Measurements from ENCODE around the gene TRIM6. TPM values are rescaled to one million over a fixed set of nuclear protein-coding genes. Genes with fewer than 3 reads are reported as not detected.

TRIM6 gene
- total RNA-seq, 2 experiments from 2014 or later: not detected

DNA sequence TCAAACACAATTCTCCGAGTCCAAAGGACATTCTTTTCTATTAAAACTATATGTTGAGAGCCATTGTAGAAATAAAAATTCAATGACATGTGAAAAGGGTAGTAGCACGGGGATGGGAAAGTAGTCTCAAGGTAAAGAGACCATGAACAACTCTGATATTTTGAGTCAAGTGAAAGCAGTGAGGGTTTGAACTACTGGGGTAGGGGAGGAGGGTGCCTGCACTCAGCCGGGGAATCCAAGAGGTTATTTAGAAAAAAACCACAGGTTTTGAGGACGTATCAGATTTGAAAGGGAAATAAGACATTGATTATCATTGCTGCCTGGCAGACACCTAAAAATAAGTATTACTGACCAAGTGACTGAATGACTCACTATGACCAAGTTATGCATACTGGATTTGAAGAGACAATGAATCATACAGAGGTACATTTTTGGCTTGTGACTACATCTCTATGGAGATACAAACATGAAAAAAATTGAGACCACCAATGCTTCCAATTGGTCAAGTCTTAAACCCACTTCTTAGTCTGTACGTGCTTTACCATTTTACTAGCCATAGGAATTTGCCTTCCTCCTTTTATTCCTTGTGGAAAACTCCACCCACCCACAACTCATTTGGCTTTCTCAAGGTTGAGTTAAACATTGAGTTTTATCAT lies 45.9 kb upstream of the TRIM6 start:
- ATAC-seq (ENCODE audit: poor library complexity): no peak
- Histone ChIP-seq H3K4me1 (ENCODE audit: insufficient read depth, low read length) (no peaks in the 10 kb centered on the region), H3K9me3 (ENCODE audit: control insufficient read depth in 1 of 2, insufficient read depth in 1 of 2, low read length in 2 of 2) (no peaks in the 10 kb centered on the region), H3K27me3 (ENCODE audit: control insufficient read depth in 1 of 2, insufficient read depth in 2 of 2, low read length in 2 of 2) (no peaks in the 10 kb centered on the region), H3K27ac (ENCODE audit: low read depth in 1 of 2, low read length in 2 of 2) (no peak overlapping the region), H3K4me3 (ENCODE audit: low read length) (no peak overlapping the region), H3K36me3 (ENCODE audit: insufficient read depth, low read length) (no peaks in the 10 kb centered on the region)
- Mint-ChIP-seq H3K4me1 (ENCODE audit: low read depth) (no peaks in the 10 kb centered on the region), H3K27ac (no peak overlapping the region), H3K27me3 (no peaks in the 10 kb centered on the region), H3K4me3 (no peak overlapping the region), H3K36me3 (ENCODE audit: low read depth) (no peaks in the 10 kb centered on the region), H3K9me3 (no peaks in the 10 kb centered on the region)
- TF ChIP-seq, protein P1, sequence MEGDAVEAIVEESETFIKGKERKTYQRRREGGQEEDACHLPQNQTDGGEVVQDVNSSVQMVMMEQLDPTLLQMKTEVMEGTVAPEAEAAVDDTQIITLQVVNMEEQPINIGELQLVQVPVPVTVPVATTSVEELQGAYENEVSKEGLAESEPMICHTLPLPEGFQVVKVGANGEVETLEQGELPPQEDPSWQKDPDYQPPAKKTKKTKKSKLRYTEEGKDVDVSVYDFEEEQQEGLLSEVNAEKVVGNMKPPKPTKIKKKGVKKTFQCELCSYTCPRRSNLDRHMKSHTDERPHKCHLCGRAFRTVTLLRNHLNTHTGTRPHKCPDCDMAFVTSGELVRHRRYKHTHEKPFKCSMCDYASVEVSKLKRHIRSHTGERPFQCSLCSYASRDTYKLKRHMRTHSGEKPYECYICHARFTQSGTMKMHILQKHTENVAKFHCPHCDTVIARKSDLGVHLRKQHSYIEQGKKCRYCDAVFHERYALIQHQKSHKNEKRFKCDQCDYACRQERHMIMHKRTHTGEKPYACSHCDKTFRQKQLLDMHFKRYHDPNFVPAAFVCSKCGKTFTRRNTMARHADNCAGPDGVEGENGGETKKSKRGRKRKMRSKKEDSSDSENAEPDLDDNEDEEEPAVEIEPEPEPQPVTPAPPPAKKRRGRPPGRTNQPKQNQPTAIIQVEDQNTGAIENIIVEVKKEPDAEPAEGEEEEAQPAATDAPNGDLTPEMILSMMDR (IDR thresholded peaks at IDR 0.05): no peak
- POLR2A ChIA-PET: no interaction called here
- intact Hi-C loops (cut with DNase I, micrococcal nuclease): no loop called here
- no peak for DNase-seq
- CTCF ChIA-PET: no interaction called here

DNA sequence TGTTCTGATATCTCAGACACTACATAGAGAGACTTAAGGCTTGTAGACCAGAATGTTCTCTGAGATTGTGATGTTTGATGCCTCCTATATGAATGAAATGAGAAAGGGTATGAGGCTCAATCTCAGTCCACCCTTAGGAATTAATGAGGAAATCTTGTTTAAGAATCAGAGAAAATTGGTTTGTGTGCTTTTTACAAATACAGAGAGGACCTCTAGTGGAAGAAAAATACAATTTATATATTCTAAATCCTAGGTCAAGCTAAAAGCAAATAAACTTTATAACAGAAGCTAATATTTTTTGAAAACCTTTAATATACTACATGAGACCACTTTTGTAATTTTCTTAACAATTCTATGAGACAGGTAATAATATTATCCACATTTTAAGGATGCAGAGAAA lies 43.1 kb upstream of the TRIM6 start:
- H3K36me3 Mint-ChIP-seq (ENCODE audit: low read depth): no peaks in the 10 kb centered on the region
- TF ChIP-seq, protein P1 (IDR thresholded peaks at IDR 0.05): no peak
- Histone ChIP-seq H3K27me3 (ENCODE audit: control insufficient read depth in 1 of 2, insufficient read depth in 2 of 2, low read length in 2 of 2) (no peaks in the 10 kb centered on the region), H3K36me3 (ENCODE audit: insufficient read depth, low read length) (no peaks in the 10 kb centered on the region), H3K4me3 (ENCODE audit: low read length) (no peak overlapping the region), H3K9me3 (ENCODE audit: control insufficient read depth in 1 of 2, insufficient read depth in 1 of 2, low read length in 2 of 2) (no peaks in the 10 kb centered on the region), H3K4me1 (ENCODE audit: insufficient read depth, low read length) (no peaks in the 10 kb centered on the region), H3K27ac (ENCODE audit: low read depth in 1 of 2, low read length in 2 of 2) (no peak overlapping the region)
- ChIA-PET POLR2A (no interaction called here), CTCF (no interaction called here)
- H3K4me3 Mint-ChIP-seq: no peak overlapping the region
- H3K27me3 Mint-ChIP-seq: no peaks in the 10 kb centered on the region
- no peak overlapping the region for H3K27ac Mint-ChIP-seq
- no peak for ATAC-seq (ENCODE audit: poor library complexity)
- H3K4me1 Mint-ChIP-seq (ENCODE audit: low read depth): no peaks in the 10 kb centered on the region
- H3K9me3 Mint-ChIP-seq: no peaks in the 10 kb centered on the region
- no peak for DNase-seq
- intact Hi-C loops (cut with DNase I, micrococcal nuclease): no loop called here

DNA sequence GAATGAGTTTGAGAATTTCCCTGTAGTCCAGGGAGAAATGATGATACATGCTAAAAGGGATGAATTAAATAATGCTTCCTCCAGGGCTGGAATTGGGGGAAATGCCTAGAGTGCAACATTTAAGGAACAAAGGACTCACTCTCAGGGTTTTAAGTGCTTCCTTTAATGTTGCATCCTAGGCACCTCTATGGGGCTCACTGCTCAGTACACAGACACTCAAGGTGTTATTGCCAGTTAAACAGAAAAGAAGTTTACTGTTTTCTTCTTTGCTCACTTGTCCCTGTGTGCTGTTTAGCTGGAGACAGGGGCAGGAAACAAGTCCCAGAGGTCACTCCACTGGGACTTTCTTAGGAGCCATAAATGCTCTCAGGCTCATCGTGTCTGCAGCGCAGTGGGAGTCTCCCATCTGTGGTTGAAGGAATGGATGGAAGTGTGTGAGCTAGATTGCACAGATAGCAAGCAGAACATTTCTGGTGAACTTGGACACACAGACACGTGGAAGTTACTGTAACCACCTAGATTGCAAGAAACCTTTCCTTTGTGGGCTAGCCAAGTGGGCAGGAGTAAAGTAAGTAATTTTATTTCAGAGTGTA lies 39.7 kb upstream of the TRIM6 start:
- Mint-ChIP-seq H3K27me3 (no peaks in the 10 kb centered on the region), H3K27ac (no peak overlapping the region), H3K4me3 (no peak overlapping the region), H3K4me1 (ENCODE audit: low read depth) (no peaks in the 10 kb centered on the region), H3K36me3 (ENCODE audit: low read depth) (no peaks in the 10 kb centered on the region), H3K9me3 (no peaks in the 10 kb centered on the region)
- POLR2A ChIA-PET: no interaction called here
- CTCF ChIA-PET: no interaction called here
- H3K9me3 ChIP-seq (ENCODE audit: control insufficient read depth in 1 of 2, insufficient read depth in 1 of 2, low read length in 2 of 2): no peaks in the 10 kb centered on the region
- DNase-seq (no peak), ATAC-seq (ENCODE audit: poor library complexity) (no peak)
- H3K27ac ChIP-seq (ENCODE audit: low read depth in 1 of 2, low read length in 2 of 2): no peak overlapping the region
- H3K4me3 ChIP-seq (ENCODE audit: low read length): no peak overlapping the region
- H3K4me1 ChIP-seq (ENCODE audit: insufficient read depth, low read length): no peaks in the 10 kb centered on the region
- intact Hi-C loops (cut with DNase I, micrococcal nuclease): no loop called here
- H3K27me3 ChIP-seq (ENCODE audit: control insufficient read depth in 1 of 2, insufficient read depth in 2 of 2, low read length in 2 of 2): no peaks in the 10 kb centered on the region
- H3K36me3 ChIP-seq (ENCODE audit: insufficient read depth, low read length): no peaks in the 10 kb centered on the region
- TF ChIP-seq, protein P1 (IDR thresholded peaks at IDR 0.05): no peak
